ENCODE measurements around the gene C11orf97.

- TF ChIP-seq CTCF (IDR thresholded peaks at IDR 0.05) (peak in 3 of 7 experiments; percentile 1 to 9 (median 8)), POLR2A (IDR thresholded peaks at IDR 0.05) (peak; percentile 94 to 95 (median 94))
Measured at GRCh38 chr11:94543695-94544645, 31.7 kb downstream of the C11orf97 start, which contains the start of gene FUT4.

All from body of pancreas (tissue), 4 donors.